AG09309 (cell line): Measurements from ENCODE around the gene TBC1D13.
A peak's percentile ranks its signal among the peaks of the same experiment; 100 is the strongest.

ENCODE experiments used
- DNase-seq: peaks from one replicate; pipeline ENCODE4 v3.0.0-alpha.2; 2010; ENCODE audit warnings: low read depth
- H3K4me3 ChIP-seq: 2 replicates; pipeline ENCODE4 v1.5.1; 2011; ENCODE audit warnings: mild to moderate bottlenecking, low read depth, low read length, moderate library complexity; ENCODE audit not compliant: control insufficient read depth
- TF ChIP-seq, protein P1 (sequence below): IDR thresholded peaks from 2 replicates; pipeline ENCODE4 v1.5.1; 2011; ENCODE audit warnings: mild to moderate bottlenecking, low read depth, low read length, inconsistent platforms; ENCODE audit not compliant: insufficient read depth, control insufficient read depth; ENCODE audit errors: missing control alignments

TBC1D13 gene

DNA sequence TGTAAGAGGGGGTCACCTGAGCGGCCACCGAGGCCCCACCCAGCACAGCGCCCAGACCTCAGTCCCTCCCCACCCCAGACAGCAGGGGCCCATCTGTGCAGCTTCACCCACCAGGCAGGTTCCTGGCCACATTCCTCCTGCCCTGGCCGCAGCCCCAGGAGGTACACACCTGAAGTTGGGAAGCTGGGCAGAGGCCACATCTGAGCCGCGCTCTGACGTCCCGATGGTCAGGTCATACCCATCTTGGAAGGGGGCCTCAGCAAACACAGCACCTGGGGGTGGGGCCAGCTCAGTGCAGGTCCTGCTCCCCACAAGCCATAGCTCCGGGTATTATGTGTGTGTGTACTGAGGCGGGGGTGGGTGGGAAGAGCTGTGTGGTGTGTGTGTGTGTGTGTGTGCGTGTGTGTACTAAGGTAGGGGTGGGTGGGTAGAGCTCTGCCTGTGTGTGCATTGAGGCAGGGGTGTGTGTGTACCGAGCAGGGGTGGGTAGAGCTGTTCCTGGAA, 36.9 kb downstream of the TBC1D13 start:
- H3K4me3 ChIP-seq: no peak overlapping the region
- TF ChIP-seq, protein P1, sequence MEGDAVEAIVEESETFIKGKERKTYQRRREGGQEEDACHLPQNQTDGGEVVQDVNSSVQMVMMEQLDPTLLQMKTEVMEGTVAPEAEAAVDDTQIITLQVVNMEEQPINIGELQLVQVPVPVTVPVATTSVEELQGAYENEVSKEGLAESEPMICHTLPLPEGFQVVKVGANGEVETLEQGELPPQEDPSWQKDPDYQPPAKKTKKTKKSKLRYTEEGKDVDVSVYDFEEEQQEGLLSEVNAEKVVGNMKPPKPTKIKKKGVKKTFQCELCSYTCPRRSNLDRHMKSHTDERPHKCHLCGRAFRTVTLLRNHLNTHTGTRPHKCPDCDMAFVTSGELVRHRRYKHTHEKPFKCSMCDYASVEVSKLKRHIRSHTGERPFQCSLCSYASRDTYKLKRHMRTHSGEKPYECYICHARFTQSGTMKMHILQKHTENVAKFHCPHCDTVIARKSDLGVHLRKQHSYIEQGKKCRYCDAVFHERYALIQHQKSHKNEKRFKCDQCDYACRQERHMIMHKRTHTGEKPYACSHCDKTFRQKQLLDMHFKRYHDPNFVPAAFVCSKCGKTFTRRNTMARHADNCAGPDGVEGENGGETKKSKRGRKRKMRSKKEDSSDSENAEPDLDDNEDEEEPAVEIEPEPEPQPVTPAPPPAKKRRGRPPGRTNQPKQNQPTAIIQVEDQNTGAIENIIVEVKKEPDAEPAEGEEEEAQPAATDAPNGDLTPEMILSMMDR: no peak
- DNase-seq: no peak

DNA sequence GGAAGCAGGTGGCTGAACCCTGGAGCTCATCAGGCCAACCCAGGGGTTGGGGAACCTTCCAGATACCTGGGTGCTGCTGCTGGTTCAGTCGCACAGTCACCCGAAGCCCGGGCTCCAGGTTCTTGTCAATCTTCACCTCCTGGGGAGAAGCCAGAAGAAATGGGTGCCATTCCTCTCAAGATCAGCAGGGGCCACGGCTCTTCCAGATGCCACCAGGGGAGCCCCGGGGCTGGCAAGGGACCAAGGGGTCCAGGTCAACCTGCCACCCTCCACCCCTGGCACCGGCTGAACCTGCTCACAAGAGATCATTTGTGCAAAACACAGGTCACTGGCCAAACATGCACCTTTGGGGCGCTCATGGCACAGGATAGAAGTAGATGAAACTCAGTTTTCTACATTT, 37.9 kb downstream of the TBC1D13 start:
- TF ChIP-seq, protein P1: no peak
- H3K4me3 ChIP-seq: no peak overlapping the region
- DNase-seq: no peak

DNA sequence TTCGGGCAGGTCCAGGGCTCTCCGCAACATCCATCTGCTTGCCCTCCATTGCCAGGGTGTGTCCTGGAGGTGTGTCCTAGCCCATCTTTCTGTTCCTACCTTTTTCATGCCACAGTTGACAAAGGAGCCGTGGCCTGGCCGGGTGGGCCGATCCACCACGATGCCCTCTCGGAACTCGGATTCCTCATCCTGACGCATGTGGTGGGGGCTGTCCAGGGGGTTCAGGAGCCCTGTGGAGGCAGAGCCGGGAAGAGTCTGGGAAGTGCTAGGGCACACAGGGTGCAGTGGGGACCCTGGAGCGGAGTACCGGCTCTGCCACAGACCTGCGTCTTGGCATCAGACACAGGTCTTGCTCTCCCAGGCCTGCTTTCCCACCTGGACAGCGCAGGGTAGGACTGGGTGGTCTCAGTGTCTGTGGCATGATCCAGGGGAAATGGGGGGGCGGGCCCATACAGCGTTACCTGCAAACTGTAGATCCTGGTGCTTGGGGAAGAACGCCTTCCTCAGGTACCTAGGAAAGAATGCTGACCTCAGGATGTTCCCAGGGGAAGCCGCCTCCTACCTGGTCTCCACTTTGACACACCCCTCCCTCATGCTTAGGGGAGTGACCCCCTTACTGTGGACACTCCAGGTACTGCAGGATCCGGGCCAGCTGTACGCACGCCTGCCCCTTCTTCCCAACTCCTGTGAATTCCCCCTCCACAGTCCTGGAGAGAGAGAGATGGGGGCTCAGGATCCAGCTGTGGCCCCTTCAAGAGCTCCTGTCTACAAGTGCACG, 39.1 kb downstream of the TBC1D13 start:
- no peak for DNase-seq
- no peak overlapping the region for H3K4me3 ChIP-seq
- TF ChIP-seq, protein P1: no peak

DNA sequence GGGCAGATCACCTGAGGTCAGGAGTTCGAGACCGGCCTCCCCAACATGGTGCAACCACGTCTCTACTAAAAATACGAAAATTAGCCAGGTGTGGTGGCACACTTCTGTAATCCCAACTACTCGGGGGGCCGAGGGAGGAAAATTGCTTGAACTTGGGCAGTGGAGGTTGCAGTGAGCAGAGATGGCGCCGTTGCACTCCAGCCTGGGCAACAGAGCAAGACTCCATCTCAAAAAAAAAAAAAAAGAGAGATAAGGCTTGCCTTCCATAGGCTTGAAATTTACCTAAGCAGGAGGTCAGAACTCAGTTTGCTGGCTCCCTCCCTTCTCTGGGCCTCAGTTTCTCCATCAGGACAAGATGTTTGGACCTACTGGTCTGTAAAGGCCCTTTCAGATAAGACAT, 41.2 kb downstream of the TBC1D13 start:
- peak overlapping the region; percentile 80; the same call in 1 of the 2 replicates for H3K4me3 ChIP-seq
- DNase-seq: no peak
- TF ChIP-seq, protein P1: no peak

DNA sequence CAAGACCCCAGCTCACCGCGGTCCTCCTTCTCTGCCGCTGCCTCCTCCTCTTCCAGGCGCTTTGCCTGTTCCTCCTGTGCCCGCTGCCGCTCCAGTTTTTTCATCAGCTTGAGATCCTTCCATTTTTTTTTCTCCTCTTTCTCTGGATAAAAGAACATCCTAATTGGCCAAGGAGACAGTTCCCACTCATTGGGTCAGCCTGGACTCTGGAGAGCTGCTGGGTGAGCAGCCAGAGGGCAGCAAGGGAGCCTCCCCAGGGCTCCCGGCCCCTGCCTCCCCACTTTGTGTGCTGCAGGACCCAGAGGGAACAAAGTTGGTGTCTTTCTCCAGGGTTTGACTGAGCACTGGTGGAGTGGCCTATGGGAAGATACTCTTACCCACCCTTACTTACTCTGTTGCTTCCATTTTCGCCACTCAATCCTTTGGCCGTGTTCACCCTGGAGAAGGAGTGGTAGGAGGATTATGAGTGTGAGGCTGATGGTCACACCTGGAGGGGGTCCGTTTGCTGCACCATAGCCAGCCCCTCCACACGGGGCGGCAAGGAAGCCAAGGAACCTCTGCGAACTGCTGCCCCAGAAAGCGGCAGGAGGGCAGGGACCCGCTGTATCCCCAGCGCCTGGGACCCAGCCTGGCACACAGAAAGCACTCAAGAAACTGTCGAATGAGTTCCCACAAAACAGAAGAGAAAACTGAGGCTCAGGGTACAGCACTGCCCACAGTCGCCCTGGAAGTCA, 41.8 kb downstream of the TBC1D13 start:
- TF ChIP-seq, protein P1: no peak
- H3K4me3 ChIP-seq: peak overlapping the region; percentile 80
- no peak for DNase-seq

DNA sequence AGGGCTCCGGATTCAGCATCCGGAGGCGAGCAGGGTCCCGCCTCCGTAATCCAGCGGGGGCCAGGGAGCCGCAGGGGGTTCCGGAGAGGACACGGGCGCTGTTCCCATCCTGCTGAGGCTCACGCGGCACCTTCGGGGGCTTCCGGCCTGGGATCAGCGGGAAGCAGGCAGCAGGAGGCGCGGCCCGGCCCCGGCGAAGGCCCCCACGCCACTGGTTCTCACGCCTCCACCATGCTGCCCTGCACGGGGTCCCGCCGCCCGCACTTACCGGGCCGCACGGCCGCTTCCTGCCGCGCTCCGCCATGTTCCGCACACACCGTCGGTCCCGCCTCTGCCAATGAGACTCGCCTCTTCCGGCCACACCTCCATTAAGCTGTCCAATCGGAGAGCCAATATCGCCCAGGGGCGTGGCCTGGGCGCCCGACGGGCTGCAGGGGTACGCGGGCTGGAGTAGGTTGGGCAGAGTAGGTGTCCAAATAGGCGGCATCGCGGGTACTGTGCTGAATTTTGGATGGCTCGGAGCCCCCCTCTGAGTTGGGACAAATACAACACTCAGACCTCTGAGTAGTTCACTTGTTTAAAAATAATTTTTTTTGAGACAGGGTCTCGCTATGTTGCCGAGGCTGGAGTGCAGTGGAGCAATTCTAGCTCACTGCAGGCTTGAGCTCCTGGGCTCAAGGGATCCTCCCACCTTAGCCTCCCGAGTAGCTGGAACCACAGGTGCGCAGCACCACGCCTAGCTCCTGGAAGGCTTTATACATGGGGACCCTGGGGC, 42.6 kb downstream of the TBC1D13 start, which contains the start of gene SPOUT1:
TSS of gene SPOUT1 (minus strand) at position 318 of the 775 bp plus-strand sequence. CDS start at position 304, 14 bp downstream.
- peak; percentile 52 for DNase-seq
- TF ChIP-seq, protein P1: no peak
- H3K4me3 ChIP-seq: peak within 1 kb of the TSS; percentile 80
